ENCODE data around the gene CSPG4.

- TF ChIP-seq CTCF (IDR thresholded peaks at IDR 0.05; ENCODE audit: low read length) (no peak), EZH2 (IDR thresholded peaks at IDR 0.05; ENCODE audit: borderline replicate concordance, low read length) (no peak)
These were observed 46.9 kb upstream of the CSPG4 start for GRCh38 chr15:75759416-75760130.

Measured in OCI-LY1 (cell line).